ENCODE measurements around the gene CNTD1. TPM values are rescaled to one million over a fixed set of nuclear protein-coding genes. Genes with fewer than 3 reads are reported as not detected.

The CNTD1 gene
- total and polyA plus RNA-seq, 2 donors (not counting 1 experiment from before 2014, with no cell fraction given): 0.14 to 0.66 TPM

DNA sequence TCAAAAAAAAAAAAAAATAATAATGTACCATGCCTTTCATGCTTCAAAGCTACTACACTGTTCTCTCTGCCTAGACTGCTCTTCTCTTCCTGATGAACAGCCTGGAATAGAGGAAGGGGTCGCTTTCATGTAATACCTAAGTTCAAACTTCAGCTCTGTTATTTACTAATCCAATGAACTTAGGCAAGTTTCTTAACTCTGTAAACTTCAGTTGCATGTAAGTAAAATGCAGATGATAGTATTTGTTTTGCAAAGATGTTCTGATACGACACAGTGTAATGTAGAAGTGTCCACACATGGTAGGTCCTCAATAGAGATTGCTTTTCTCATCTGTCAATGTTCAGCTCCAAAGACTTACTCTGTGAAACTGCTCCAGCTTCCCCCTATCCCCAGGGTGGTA lies 6.7 kb upstream of the CNTD1 start:
- Histone ChIP-seq H3K4me1 (ENCODE audit: control insufficient read depth, extremely low read depth, insufficient read depth, low read length) (no peaks in the 10 kb centered on the region), H3K27ac (ENCODE audit: insufficient read depth, low read length) (no peak overlapping the region), H3K4me3 (replicated peaks in 1 of 4; ENCODE audit: control extremely low read depth in 1 of 4, insufficient read depth in 1 of 4, low read depth in 3 of 4, low read length in 4 of 4) (no peak overlapping the region), H3K9ac (ENCODE audit: insufficient read depth, low read length) (no peak overlapping the region), H3K36me3 (ENCODE audit: control insufficient read depth, insufficient read depth, low read length) (peaks cover 5% of the 10 kb centered on the region), H3K4me2 (ENCODE audit: extremely low read depth, insufficient read depth, low read length) (no peak overlapping the region), H3K9me3 (ENCODE audit: control insufficient read depth, insufficient read depth, low read depth, low read length) (no peaks in the 10 kb centered on the region), H2AFZ (ENCODE audit: low read length) (no peak overlapping the region), H4K20me1 (ENCODE audit: control insufficient read depth, extremely low read depth, insufficient read depth, low read length) (no peaks in the 10 kb centered on the region), H3K79me2 (ENCODE audit: control insufficient read depth, insufficient read depth, low read length) (no peaks in the 10 kb centered on the region), H3K27me3 (ENCODE audit: control insufficient read depth, insufficient read depth, low read length) (no peaks in the 10 kb centered on the region)
- no peak for DNase-seq (ENCODE audit: low read depth in 2 of 2)
- TF ChIP-seq, protein P1, sequence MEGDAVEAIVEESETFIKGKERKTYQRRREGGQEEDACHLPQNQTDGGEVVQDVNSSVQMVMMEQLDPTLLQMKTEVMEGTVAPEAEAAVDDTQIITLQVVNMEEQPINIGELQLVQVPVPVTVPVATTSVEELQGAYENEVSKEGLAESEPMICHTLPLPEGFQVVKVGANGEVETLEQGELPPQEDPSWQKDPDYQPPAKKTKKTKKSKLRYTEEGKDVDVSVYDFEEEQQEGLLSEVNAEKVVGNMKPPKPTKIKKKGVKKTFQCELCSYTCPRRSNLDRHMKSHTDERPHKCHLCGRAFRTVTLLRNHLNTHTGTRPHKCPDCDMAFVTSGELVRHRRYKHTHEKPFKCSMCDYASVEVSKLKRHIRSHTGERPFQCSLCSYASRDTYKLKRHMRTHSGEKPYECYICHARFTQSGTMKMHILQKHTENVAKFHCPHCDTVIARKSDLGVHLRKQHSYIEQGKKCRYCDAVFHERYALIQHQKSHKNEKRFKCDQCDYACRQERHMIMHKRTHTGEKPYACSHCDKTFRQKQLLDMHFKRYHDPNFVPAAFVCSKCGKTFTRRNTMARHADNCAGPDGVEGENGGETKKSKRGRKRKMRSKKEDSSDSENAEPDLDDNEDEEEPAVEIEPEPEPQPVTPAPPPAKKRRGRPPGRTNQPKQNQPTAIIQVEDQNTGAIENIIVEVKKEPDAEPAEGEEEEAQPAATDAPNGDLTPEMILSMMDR (conservative IDR thresholded peaks at IDR 0.05 in 1 of 2, IDR thresholded peaks at IDR 0.05 in 1 of 2; ENCODE audit: low read depth in 1 of 2, low read length in 2 of 2): no peak
- TF ChIP-seq EZH2 (IDR thresholded peaks at IDR 0.05; ENCODE audit: low read length, missing control alignments): no peak

DNA sequence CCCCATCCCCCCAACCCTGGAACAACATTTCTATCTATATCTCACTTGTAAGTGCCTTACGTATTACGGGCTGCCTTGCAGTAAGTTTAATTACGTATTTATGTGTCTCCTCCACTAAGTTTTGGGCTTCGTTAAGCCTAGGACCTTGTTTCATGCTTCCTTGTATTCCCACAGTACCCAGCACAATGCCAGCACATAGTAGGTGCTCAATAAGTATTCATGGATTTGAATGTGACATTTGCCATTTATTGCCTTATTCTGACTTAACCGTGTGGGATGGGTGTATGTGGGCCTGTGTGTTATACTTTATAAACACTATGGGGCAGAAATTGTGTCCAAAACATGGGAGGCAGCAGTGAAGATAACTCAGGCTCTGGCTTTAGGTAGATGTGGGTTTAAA lies 6.1 kb upstream of the CNTD1 start:
- Histone ChIP-seq H3K79me2 (ENCODE audit: control insufficient read depth, insufficient read depth, low read length) (peaks cover under 1% of the 10 kb centered on the region), H4K20me1 (ENCODE audit: control insufficient read depth, extremely low read depth, insufficient read depth, low read length) (no peaks in the 10 kb centered on the region), H3K27ac (ENCODE audit: insufficient read depth, low read length) (no peak overlapping the region), H3K4me3 (replicated peaks in 1 of 4; ENCODE audit: control extremely low read depth in 1 of 4, insufficient read depth in 1 of 4, low read depth in 3 of 4, low read length in 4 of 4) (no peak overlapping the region), H3K9ac (ENCODE audit: insufficient read depth, low read length) (no peak overlapping the region), H3K4me2 (ENCODE audit: extremely low read depth, insufficient read depth, low read length) (no peak overlapping the region), H3K9me3 (ENCODE audit: control insufficient read depth, insufficient read depth, low read depth, low read length) (no peaks in the 10 kb centered on the region), H3K27me3 (ENCODE audit: control insufficient read depth, insufficient read depth, low read length) (no peaks in the 10 kb centered on the region), H3K4me1 (ENCODE audit: control insufficient read depth, extremely low read depth, insufficient read depth, low read length) (no peaks in the 10 kb centered on the region), H2AFZ (ENCODE audit: low read length) (no peak overlapping the region), H3K36me3 (ENCODE audit: control insufficient read depth, insufficient read depth, low read length) (peaks cover 5% of the 10 kb centered on the region)
- DNase-seq (ENCODE audit: low read depth in 2 of 2): no peak
- TF ChIP-seq, protein P1 (conservative IDR thresholded peaks at IDR 0.05 in 1 of 2, IDR thresholded peaks at IDR 0.05 in 1 of 2; ENCODE audit: low read depth in 1 of 2, low read length in 2 of 2): no peak

DNA sequence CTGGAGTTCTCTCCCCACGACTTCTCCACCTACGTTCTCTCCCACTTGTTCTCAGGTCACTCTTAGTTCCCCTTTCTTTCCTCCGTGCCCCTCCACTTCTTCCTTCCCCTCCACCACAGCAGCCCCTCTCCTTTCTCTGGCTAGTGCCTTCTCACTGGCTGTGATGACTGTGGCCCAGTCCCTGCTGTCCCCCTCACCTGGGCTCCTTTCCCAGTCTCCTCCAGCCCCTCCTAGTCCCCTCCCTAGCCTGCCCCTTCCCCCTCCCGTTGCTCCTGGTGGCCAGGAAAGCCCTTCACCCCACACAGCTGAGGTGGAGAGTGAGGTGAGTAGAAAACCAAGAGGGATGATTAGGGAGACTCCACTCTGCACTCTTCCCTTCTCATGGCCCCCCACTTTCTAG lies 3.6 kb upstream of the CNTD1 start:
- Histone ChIP-seq H3K4me1 (ENCODE audit: control insufficient read depth, extremely low read depth, insufficient read depth, low read length) (no peaks in the 10 kb centered on the region), H3K27me3 (ENCODE audit: control insufficient read depth, insufficient read depth, low read length) (no peaks in the 10 kb centered on the region), H4K20me1 (ENCODE audit: control insufficient read depth, extremely low read depth, insufficient read depth, low read length) (no peaks in the 10 kb centered on the region)

More for the DNA sequence above, 3.6 kb upstream of the CNTD1 start:
- Histone ChIP-seq H3K36me3 (ENCODE audit: control insufficient read depth, insufficient read depth, low read length) (peaks cover 3% of the 10 kb centered on the region), H3K4me3 (replicated peaks in 1 of 4; ENCODE audit: control extremely low read depth in 1 of 4, insufficient read depth in 1 of 4, low read depth in 3 of 4, low read length in 4 of 4) (no peak overlapping the region), H3K79me2 (ENCODE audit: control insufficient read depth, insufficient read depth, low read length) (peaks cover 5% of the 10 kb centered on the region), H2AFZ (ENCODE audit: low read length) (no peak overlapping the region), H3K4me2 (ENCODE audit: extremely low read depth, insufficient read depth, low read length) (no peak overlapping the region), H3K9ac (ENCODE audit: insufficient read depth, low read length) (no peak overlapping the region), H3K27ac (ENCODE audit: insufficient read depth, low read length) (no peak overlapping the region), H3K9me3 (ENCODE audit: control insufficient read depth, insufficient read depth, low read depth, low read length) (no peaks in the 10 kb centered on the region)
- TF ChIP-seq, protein P1 (conservative IDR thresholded peaks at IDR 0.05 in 1 of 2, IDR thresholded peaks at IDR 0.05 in 1 of 2; ENCODE audit: low read depth in 1 of 2, low read length in 2 of 2): no peak
- TF ChIP-seq EZH2 (IDR thresholded peaks at IDR 0.05; ENCODE audit: low read length, missing control alignments): no peak
- DNase-seq (ENCODE audit: low read depth in 2 of 2): no peak

Data from fibroblast of lung (primary cell).